LNCAP (cell line): ENCODE results near the gene USO1.

ENCODE experiments used
- TF ChIP-seq, protein P1 (sequence below): fragments of 450-650 bp; IDR thresholded peaks from 2 replicates; pipeline ENCODE4 v1.5.1; 2017; ENCODE audit warnings: mild to moderate bottlenecking

Gene USO1, protein sequence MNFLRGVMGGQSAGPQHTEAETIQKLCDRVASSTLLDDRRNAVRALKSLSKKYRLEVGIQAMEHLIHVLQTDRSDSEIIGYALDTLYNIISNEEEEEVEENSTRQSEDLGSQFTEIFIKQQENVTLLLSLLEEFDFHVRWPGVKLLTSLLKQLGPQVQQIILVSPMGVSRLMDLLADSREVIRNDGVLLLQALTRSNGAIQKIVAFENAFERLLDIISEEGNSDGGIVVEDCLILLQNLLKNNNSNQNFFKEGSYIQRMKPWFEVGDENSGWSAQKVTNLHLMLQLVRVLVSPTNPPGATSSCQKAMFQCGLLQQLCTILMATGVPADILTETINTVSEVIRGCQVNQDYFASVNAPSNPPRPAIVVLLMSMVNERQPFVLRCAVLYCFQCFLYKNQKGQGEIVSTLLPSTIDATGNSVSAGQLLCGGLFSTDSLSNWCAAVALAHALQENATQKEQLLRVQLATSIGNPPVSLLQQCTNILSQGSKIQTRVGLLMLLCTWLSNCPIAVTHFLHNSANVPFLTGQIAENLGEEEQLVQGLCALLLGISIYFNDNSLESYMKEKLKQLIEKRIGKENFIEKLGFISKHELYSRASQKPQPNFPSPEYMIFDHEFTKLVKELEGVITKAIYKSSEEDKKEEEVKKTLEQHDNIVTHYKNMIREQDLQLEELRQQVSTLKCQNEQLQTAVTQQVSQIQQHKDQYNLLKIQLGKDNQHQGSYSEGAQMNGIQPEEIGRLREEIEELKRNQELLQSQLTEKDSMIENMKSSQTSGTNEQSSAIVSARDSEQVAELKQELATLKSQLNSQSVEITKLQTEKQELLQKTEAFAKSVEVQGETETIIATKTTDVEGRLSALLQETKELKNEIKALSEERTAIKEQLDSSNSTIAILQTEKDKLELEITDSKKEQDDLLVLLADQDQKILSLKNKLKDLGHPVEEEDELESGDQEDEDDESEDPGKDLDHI

DNA sequence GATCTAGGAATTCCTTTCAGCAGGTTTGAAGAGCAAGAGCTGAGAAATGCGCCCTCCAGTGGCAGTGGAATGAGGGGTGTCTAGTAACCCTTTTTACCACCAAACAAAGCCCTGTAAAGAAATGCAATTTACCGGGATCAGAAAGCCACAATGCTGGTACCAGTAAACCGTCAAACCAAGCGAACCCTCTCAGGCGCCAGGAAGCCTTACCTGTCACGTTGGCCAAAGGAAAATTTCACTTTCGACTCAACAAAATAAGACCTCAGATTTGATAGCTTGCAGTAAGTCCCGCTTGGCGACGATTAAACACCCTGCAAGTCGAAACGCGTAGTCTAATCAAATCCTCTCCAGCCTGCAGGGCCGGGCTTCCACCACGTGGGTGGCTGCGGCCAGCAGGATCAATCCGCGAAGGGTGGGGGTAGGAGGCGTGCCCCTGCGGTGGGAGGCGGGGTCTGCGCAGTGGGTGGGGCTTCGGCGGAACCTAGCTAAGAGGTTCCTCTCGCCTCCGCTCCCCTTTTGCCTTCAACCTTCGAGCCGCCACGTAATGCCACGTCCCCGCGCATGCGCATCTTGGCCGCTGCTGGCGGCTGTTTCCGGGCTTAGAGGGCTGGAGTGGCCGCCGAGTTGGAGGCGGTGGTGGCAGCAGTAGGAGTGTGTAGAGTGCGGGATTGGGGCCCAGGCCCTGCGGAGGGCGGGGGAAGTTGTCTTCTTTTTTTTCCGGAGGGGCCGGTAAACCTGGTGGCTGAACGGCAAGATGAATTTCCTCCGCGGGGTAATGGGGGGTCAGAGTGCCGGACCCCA lies at the start of gene USO1:
Gene USO1 (plus strand): TSS at position 512 of the 801 bp plus-strand sequence. CDS start 243 bp downstream, at position 755.
- TF ChIP-seq, protein P1, sequence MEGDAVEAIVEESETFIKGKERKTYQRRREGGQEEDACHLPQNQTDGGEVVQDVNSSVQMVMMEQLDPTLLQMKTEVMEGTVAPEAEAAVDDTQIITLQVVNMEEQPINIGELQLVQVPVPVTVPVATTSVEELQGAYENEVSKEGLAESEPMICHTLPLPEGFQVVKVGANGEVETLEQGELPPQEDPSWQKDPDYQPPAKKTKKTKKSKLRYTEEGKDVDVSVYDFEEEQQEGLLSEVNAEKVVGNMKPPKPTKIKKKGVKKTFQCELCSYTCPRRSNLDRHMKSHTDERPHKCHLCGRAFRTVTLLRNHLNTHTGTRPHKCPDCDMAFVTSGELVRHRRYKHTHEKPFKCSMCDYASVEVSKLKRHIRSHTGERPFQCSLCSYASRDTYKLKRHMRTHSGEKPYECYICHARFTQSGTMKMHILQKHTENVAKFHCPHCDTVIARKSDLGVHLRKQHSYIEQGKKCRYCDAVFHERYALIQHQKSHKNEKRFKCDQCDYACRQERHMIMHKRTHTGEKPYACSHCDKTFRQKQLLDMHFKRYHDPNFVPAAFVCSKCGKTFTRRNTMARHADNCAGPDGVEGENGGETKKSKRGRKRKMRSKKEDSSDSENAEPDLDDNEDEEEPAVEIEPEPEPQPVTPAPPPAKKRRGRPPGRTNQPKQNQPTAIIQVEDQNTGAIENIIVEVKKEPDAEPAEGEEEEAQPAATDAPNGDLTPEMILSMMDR, result peak; percentile 86

DNA sequence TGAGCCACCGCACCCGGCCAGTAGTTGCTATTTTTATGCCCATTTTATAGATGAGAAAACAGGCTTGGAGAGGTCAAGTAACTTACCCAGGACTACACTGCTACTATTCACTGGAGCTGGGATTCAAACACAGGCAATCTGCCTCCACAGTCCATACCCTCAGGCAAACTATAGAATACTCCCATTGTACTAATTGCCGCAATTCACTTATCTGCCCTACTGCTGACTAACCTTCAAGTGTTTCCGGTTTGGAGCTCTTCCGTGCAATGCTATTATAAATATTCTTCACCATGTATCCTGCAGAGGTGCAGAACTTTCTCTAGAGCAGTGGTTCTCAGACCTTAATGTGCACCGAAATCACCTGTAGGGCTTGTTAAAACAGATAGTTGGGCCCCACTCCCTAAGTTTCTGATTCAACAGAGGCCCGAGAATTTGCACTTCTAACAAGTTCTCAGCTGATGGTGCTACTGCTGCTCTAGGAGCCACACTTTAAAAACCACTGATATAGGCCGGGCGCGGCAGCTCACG lies 49.3 kb upstream of the USO1 start:
- TF ChIP-seq, protein P1, result no peak

DNA sequence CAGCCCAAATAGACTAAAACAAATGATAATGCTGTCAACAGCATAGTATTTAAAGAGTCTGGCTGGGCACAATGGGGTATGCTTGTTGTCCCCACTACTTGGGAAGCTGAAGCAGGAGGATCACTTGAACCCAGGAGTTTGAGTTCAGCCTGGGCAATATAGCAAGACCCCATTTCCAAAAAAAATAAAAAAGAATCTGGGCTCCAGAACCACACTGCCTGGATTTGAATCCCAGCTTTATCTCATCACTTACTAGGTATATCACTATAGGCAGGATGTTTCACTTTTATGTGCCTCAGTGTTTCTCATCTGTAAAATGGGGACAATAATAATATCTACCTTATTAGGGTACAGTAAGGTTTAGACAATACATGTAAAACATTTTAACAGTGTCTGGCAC lies 45.9 kb upstream of the USO1 start:
- TF ChIP-seq, protein P1, result no peak

DNA sequence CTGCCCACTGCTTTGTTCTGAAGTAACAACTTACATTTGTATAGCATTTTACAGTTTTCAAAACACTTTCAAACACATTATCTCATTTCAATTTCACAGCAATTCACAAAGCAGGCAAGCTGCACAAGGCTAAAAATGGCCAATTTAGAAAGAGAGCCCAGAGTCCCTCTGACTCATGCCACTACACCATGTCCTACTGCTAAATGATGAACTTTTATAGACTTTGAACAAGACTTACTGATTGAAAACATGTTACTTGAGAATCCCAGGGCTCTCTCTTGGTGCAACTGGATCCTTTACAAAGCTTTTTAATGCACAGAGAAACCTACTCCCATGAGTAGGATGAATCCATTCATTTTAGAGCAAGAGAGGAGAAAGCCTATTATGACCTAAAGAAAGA lies 45.4 kb upstream of the USO1 start:
- TF ChIP-seq, protein P1, result no peak

DNA sequence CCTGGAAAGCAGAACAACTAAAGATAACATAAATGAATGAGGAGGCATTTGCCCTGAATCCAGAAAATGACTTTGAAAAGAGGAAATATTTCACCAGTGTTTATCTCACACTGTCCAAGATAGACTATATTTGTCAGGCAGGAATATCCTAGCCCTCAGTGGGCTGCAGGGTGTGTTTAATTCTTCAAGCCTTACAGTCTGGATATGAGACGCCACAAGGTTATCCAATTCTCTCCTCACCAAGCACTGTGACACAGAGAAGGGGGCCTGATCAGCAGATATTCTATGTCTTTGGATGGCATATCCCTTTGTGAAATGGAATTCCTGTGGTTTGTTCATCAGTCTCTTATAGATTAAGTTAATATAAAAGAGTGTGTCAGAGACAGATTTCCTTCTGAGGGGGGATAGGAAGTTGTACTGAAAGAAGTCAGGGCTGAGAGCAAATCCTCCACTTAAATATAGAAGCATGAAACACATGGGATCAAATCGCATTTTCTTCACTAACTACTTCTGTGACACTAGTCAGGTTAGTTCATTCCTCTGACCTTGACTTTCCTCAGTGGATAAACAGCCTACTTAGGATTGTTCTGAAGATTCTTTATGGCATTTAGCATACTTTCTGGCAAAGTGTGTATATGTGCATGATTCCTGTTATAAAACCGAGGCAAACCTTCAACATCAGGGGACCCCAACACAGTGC lies 44.4 kb upstream of the USO1 start:
- TF ChIP-seq, protein P1, result no peak

DNA sequence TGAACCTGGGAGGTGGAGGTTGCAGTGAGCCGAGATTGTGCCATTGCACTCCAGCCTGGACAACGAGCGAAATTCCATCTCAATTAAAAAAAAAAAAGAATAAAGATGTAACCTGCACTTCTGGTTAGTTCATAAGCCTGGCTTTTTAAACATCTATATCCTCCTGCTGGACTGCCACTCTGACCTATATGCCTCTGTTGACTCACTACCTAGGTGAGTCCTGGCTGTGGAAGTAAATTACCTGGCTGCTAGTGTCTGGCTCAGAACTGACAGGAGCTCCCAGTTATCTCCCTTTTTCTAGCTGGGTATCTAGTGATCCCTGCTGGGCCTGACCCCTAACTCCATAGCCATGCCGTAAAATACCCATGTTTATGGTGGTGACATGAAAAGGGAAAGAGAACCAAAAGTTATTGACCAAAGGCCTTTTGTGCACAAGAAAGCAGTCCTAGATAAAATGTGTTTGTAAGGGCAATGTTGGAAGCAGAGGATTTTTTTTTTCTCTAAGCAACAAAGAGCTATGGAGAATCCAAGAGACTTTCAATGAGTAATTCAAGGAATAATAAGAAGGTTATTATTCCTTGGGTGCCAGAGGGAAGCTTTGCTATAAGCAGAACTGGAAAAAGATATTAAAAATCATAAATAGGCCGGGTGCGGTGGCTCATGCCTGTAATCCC lies 40.8 kb upstream of the USO1 start:
- TF ChIP-seq, protein P1, result no peak
